ENCODE results near the gene ANKRD11. TPM values are rescaled to one million over a fixed set of nuclear protein-coding genes. Genes with fewer than 3 reads are reported as not detected.

Gene ANKRD11
- polyA plus RNA-seq, 1 donor (not counting 4 experiments of a cell fraction or from before 2014, with no cell fraction given) = 30.1 TPM

DNA sequence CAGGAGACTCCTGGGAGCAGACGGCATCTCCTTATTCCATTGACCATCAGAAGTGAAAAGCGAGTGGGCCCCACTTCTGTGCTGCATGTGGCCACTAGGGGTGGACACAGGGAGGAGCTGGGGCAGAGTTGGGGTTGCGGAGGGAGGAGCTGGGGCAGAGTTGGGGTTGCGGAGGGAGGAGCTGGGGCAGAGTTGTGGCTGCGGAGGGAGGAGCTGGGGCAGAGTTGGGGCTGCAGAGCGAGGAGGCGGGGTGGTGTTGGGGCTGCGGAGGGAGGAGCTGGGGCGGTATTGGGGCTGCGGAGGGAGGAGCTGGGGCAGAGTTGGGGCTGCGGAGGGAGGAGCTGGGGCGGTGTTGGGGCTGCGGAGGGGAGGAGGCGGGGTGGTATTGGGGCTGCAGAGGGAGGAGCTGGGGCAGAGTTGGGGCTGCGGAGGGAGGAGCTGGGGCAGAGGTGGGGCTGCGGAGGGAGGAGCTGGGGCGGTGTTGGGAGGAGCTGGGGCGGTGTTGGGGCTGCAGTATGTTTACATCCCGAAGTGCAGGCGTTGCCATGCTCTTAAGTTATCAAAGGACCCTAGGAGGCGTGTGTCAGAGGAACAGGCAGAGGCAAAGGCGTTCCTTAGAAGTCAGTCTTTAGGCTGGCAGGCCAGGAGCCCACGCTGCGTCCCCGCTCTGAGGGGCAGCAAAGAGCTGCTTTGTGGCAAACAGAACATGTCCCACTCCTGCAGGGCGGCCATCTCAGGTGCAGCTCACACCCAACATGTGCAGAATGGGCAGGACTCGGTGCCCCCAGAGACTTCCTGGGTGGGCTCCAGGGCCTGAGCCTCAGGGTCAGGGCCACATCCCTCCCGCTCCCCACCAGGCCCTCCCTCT, 196.9 kb downstream of the ANKRD11 start:
- no peak overlapping the region for H3K4me2 ChIP-seq (ENCODE audit: control insufficient read depth, extremely low read depth, insufficient read depth, low read depth, low read length)
- FAIRE-seq (no peak), DNase-seq (ENCODE audit: low read depth, low spot score) (no peak)
- no peak for TF ChIP-seq EZH2 (IDR thresholded peaks at IDR 0.05; ENCODE audit: low read length)
- no peak for TF ChIP-seq CTCF (optimal IDR thresholded peaks at IDR 0.05 in 1 of 3, IDR thresholded peaks at IDR 0.05 in 1 of 3, conservative IDR thresholded peaks at IDR 0.05 in 1 of 3; ENCODE audit: extremely low read depth in 1 of 3, insufficient read depth in 2 of 3, low read length in 3 of 3)
- no peak overlapping the region for H2AFZ ChIP-seq (ENCODE audit: control insufficient read depth, low read length)
- peaks cover 19 to 32% of the 10 kb centered on the region in 2 experiments for H3K36me3 ChIP-seq (ENCODE audit: control insufficient read depth in 2 of 2, extremely low read depth in 1 of 2, insufficient read depth in 2 of 2, low read length in 2 of 2)
- H3K4me3 ChIP-seq (ENCODE audit: control insufficient read depth in 2 of 3, extremely low read depth in 1 of 3, insufficient read depth in 2 of 3, low read depth in 1 of 3, low read length in 3 of 3) = no peak overlapping the region
- H3K79me2 ChIP-seq (ENCODE audit: control insufficient read depth, insufficient read depth, low read length) = peaks cover 64% of the 10 kb centered on the region
- no peaks in the 10 kb centered on the region for H3K9me1 ChIP-seq (ENCODE audit: control insufficient read depth, extremely low read depth, insufficient read depth, low read length)
- H3K9ac ChIP-seq (ENCODE audit: control insufficient read depth, extremely low read depth, insufficient read depth, low read length) = no peak overlapping the region
- H3K27me3 ChIP-seq (ENCODE audit: control insufficient read depth, extremely low read depth, insufficient read depth, low read length) = no peaks in the 10 kb centered on the region
- H3K9me3 ChIP-seq (ENCODE audit: control insufficient read depth, low read depth, low read length) = no peaks in the 10 kb centered on the region
- no peaks in the 10 kb centered on the region for H3K4me1 ChIP-seq (ENCODE audit: control insufficient read depth, extremely low read depth, insufficient read depth, low read length)
- dilution Hi-C loops (cut with MboI; ENCODE audit: extremely low pct_ligation_motif_present, low sequenced_read_pairs) = no loop called here
- H3K27ac ChIP-seq (ENCODE audit: control insufficient read depth, insufficient read depth, low read length) = no peak overlapping the region
- H4K20me1 ChIP-seq (ENCODE audit: control insufficient read depth, extremely low read depth, insufficient read depth, low read length) = peaks cover 18% of the 10 kb centered on the region

DNA sequence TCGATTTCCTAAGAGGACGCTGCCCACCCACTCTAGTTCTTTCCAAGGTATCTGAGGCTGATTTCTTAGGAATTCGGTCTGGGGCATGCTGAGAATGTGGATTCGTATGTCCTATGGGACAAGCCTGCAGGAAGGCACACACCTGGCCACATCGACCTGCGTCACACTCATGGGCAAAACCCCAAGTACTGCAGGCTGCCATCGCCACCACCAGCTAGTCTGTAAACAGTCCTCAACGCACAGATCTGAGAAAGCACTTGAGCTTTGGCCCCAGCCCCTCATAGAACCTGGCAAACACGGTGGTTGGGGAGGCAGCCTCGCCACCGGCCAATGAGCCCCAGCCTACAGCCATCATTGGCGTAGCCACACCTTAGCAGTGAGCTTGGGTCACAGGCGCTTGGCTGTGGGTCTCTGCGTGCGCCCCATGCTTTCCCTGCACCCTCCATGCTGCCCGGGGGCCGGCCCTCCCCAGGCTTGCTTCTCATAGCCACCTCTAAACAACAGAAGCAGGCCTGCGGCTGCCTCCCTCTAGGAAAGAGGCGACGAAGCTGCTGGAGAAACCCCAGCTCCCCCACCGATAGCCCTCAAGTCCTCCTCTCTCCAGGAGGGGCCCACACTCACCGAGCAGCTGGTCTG, 197.8 kb downstream of the ANKRD11 start:
- H3K27me3 ChIP-seq (ENCODE audit: control insufficient read depth, extremely low read depth, insufficient read depth, low read length) = no peaks in the 10 kb centered on the region
- DNase-seq (ENCODE audit: low read depth, low spot score) (no peak), FAIRE-seq (no peak)
- no peak overlapping the region for H2AFZ ChIP-seq (ENCODE audit: control insufficient read depth, low read length)
- H3K36me3 ChIP-seq (ENCODE audit: control insufficient read depth in 2 of 2, extremely low read depth in 1 of 2, insufficient read depth in 2 of 2, low read length in 2 of 2) = peaks cover 24 to 34% of the 10 kb centered on the region in 2 experiments
- no peaks in the 10 kb centered on the region for H3K9me3 ChIP-seq (ENCODE audit: control insufficient read depth, low read depth, low read length)
- H3K9ac ChIP-seq (ENCODE audit: control insufficient read depth, extremely low read depth, insufficient read depth, low read length) = no peak overlapping the region
- no peak overlapping the region for H3K27ac ChIP-seq (ENCODE audit: control insufficient read depth, insufficient read depth, low read length)
- dilution Hi-C loops (cut with MboI; ENCODE audit: extremely low pct_ligation_motif_present, low sequenced_read_pairs) = no loop called here
- no peak overlapping the region for H3K4me3 ChIP-seq (ENCODE audit: control insufficient read depth in 2 of 3, extremely low read depth in 1 of 3, insufficient read depth in 2 of 3, low read depth in 1 of 3, low read length in 3 of 3)
- no peak overlapping the region for H3K4me2 ChIP-seq (ENCODE audit: control insufficient read depth, extremely low read depth, insufficient read depth, low read depth, low read length)
- TF ChIP-seq EZH2 (IDR thresholded peaks at IDR 0.05; ENCODE audit: low read length) (no peak), CTCF (optimal IDR thresholded peaks at IDR 0.05 in 1 of 3, IDR thresholded peaks at IDR 0.05 in 1 of 3, conservative IDR thresholded peaks at IDR 0.05 in 1 of 3; ENCODE audit: extremely low read depth in 1 of 3, insufficient read depth in 2 of 3, low read length in 3 of 3) (no peak)
- no peaks in the 10 kb centered on the region for H3K4me1 ChIP-seq (ENCODE audit: control insufficient read depth, extremely low read depth, insufficient read depth, low read length)
- H3K9me1 ChIP-seq (ENCODE audit: control insufficient read depth, extremely low read depth, insufficient read depth, low read length) = no peaks in the 10 kb centered on the region
- H3K79me2 ChIP-seq (ENCODE audit: control insufficient read depth, insufficient read depth, low read length) = peaks cover 60% of the 10 kb centered on the region
- peaks cover 18% of the 10 kb centered on the region for H4K20me1 ChIP-seq (ENCODE audit: control insufficient read depth, extremely low read depth, insufficient read depth, low read length)
